ENCODE data around the gene EVPLL. TPM values are rescaled to one million over a fixed set of nuclear protein-coding genes. Genes with fewer than 3 reads are reported as not detected.

The EVPLL gene
- total RNA-seq, 2 donors from 2014 or later = not detected

DNA sequence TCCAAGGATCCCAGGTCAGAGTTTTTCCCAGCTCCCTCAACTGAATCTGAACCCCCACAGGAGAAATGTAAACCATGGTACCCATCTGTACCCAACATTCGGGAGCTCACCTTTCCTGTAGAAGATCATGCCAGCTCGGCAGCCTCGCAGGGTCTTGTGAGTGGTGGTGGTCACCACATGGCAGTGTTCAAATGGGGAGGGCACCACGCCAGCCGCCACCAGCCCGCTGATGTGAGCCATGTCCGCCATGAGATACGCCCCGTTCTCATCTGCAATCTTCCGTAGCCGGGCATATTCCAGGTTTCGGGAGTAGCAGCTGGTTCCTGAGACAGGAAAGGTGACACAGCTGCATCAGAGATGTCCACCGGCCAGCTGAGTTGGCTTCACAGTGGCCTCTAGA lies 37.6 kb upstream of the EVPLL start:
- no peaks in the 10 kb centered on the region for H3K9me3 ChIP-seq
- no peaks in the 10 kb centered on the region for H3K27me3 ChIP-seq (replicated peaks; ENCODE audit: insufficient read depth)
- DNase-seq (ENCODE audit: low spot score) (no peak), ATAC-seq (ENCODE audit: insufficient number of reproducible peaks, low FRiP score, low read depth) (no peak)
- H3K4me1 ChIP-seq (ENCODE audit: control insufficient read depth in 1 of 2, low read depth in 2 of 2) = no peaks in the 10 kb centered on the region
- no peak overlapping the region for H3K27ac ChIP-seq
- peaks cover 32% of the 10 kb centered on the region for H3K36me3 ChIP-seq
- TF ChIP-seq, protein P1, sequence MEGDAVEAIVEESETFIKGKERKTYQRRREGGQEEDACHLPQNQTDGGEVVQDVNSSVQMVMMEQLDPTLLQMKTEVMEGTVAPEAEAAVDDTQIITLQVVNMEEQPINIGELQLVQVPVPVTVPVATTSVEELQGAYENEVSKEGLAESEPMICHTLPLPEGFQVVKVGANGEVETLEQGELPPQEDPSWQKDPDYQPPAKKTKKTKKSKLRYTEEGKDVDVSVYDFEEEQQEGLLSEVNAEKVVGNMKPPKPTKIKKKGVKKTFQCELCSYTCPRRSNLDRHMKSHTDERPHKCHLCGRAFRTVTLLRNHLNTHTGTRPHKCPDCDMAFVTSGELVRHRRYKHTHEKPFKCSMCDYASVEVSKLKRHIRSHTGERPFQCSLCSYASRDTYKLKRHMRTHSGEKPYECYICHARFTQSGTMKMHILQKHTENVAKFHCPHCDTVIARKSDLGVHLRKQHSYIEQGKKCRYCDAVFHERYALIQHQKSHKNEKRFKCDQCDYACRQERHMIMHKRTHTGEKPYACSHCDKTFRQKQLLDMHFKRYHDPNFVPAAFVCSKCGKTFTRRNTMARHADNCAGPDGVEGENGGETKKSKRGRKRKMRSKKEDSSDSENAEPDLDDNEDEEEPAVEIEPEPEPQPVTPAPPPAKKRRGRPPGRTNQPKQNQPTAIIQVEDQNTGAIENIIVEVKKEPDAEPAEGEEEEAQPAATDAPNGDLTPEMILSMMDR (IDR thresholded peaks at IDR 0.05) = no peak
- no peak overlapping the region for H3K4me3 ChIP-seq

GRCh38 chr17:18344021-18344420 lies 33.6 kb upstream of the EVPLL start:
- peaks cover 42% of the 10 kb centered on the region for H3K36me3 ChIP-seq
- H3K4me1 ChIP-seq (ENCODE audit: control insufficient read depth in 1 of 2, low read depth in 2 of 2) = no peaks in the 10 kb centered on the region

DNA sequence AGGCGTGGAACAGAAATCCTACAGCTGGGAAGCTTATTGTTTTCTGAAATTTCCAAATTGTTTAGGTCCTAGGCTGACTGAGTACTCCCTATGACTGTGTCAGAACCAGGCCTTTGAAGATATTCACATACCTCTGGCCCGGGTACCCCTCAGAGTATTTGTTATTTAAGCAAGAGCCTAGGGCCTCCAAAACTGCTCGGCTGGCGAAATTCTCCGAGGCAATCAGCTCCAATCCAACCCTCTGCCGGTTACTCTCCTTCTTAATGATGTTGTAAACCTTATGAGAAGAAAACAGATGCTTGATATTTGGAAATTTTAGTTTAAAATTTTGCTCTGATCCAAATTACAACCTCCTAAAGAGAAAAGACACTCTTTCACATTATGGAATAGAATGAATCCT lies 24.0 kb upstream of the EVPLL start:
- peaks cover 10% of the 10 kb centered on the region for H3K36me3 ChIP-seq
- no peak overlapping the region for H3K27ac ChIP-seq
- TF ChIP-seq, protein P1 (IDR thresholded peaks at IDR 0.05) = no peak
- no peak for DNase-seq (ENCODE audit: low spot score)
- peaks cover 0 to 8% of the 10 kb centered on the region in 2 donors for H3K4me1 ChIP-seq (ENCODE audit: control insufficient read depth in 1 of 2, low read depth in 2 of 2)
- ATAC-seq (ENCODE audit: insufficient number of reproducible peaks, low FRiP score, low read depth) = no peak
- H3K9me3 ChIP-seq = no peaks in the 10 kb centered on the region
- no peak overlapping the region for H3K4me3 ChIP-seq
- no peaks in the 10 kb centered on the region for H3K27me3 ChIP-seq (replicated peaks; ENCODE audit: insufficient read depth)

More at GRCh38 chr17:18344021-18344420, 33.6 kb upstream of the EVPLL start:
- H3K27me3 ChIP-seq (replicated peaks; ENCODE audit: insufficient read depth) = no peaks in the 10 kb centered on the region
- TF ChIP-seq, protein P1 (IDR thresholded peaks at IDR 0.05) = no peak
- H3K4me3 ChIP-seq = no peak overlapping the region
- no peak overlapping the region for H3K27ac ChIP-seq
- ATAC-seq (ENCODE audit: insufficient number of reproducible peaks, low FRiP score, low read depth) = no peak
- no peak for DNase-seq (ENCODE audit: low spot score)
- no peaks in the 10 kb centered on the region for H3K9me3 ChIP-seq

DNA sequence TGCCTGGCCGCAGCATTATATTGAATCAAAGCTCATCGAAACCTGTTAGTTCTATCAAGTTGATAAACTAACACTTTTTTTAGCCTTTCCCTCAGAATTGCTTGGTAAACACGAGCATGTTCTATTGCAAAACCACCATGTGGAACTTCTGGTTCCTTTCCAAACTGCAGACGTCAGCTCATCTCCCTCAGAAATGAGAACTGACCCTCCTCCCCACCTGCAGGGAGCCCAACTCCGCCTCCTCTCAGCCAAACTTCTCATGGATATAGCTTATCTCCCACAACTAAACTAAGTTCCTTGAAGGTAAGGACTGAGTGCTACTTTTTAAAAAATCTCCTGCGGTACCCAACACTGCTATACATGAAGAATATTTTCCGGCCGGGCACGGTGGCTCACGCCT lies 21.0 kb upstream of the EVPLL start:
- H3K4me3 ChIP-seq = no peak overlapping the region
- TF ChIP-seq, protein P1 (IDR thresholded peaks at IDR 0.05) = no peak
- no peak overlapping the region for H3K27ac ChIP-seq
- H3K4me1 ChIP-seq (ENCODE audit: control insufficient read depth in 1 of 2, low read depth in 2 of 2) = peaks cover 0 to 8% of the 10 kb centered on the region in 2 donors
- H3K9me3 ChIP-seq = no peaks in the 10 kb centered on the region
- DNase-seq (ENCODE audit: low spot score) (no peak), ATAC-seq (ENCODE audit: insufficient number of reproducible peaks, low FRiP score, low read depth) (no peak)
- H3K27me3 ChIP-seq (replicated peaks; ENCODE audit: insufficient read depth) = no peaks in the 10 kb centered on the region
- peaks cover 6% of the 10 kb centered on the region for H3K36me3 ChIP-seq

DNA sequence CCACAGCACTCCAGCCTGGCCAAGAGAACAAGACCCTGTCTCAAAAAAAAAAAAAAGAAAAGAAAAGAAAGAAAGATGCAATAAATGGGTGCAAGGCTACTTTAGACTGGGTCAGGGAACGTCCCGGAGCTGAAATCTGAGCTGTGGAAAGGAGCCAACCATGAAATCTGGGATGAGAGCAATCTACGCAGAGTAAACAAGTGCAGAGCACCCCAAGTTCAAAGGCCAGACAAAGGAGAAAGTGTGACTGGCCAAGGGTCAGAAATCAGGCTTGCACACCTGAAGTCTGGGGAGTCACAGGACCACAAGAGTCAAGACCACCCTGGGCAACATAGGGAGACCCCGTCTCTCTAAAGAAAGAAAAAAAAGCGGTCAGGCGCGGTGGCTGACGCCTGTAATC lies 17.1 kb upstream of the EVPLL start:
- H3K36me3 ChIP-seq = no peaks in the 10 kb centered on the region

More for the DNA sequence above, 17.1 kb upstream of the EVPLL start:
- TF ChIP-seq, protein P1 (IDR thresholded peaks at IDR 0.05) = no peak
- DNase-seq (ENCODE audit: low spot score) = no peak
- Histone ChIP-seq H3K27ac (no peak overlapping the region), H3K27me3 (replicated peaks; ENCODE audit: insufficient read depth) (no peaks in the 10 kb centered on the region), H3K4me3 (no peak overlapping the region), H3K4me1 (ENCODE audit: control insufficient read depth in 1 of 2, low read depth in 2 of 2) (peaks cover 5 to 21% of the 10 kb centered on the region in 2 donors), H3K9me3 (no peaks in the 10 kb centered on the region)
- ATAC-seq (ENCODE audit: insufficient number of reproducible peaks, low FRiP score, low read depth) = no peak

Data from thoracic aorta (tissue), 2 donors.